Mucosa of rectum (tissue), 2 donors: Measurements from ENCODE around the gene B3GNT2.

ENCODE experiments used
- H3K27ac ChIP-seq, 2 donors: one replicate each; pipeline ENCODE4 v1.7.0; 2013; ENCODE audit warnings: inconsistent platforms in 2 of 2, low read depth in 2 of 2, low read length in 2 of 2
- H3K27me3 ChIP-seq, 2 donors: one replicate each; pipeline ENCODE4 v1.7.0; 2013; ENCODE audit warnings: low read length in 2 of 2; ENCODE audit not compliant: control insufficient read depth in 2 of 2, insufficient read depth in 2 of 2
- H3K36me3 ChIP-seq, 2 donors: one replicate each; pipeline ENCODE4 v1.7.0; 2013; ENCODE audit warnings: low read length in 2 of 2; ENCODE audit not compliant: control insufficient read depth in 2 of 2, insufficient read depth in 2 of 2
- H3K4me1 ChIP-seq, 2 donors: one replicate each; pipeline ENCODE4 v1.7.0; 2013; ENCODE audit warnings: low read length in 2 of 2, mild to moderate bottlenecking in 1 of 2; ENCODE audit not compliant: control insufficient read depth in 2 of 2, insufficient read depth in 2 of 2
- H3K4me3 ChIP-seq, 2 donors: one replicate each; pipeline ENCODE4 v1.7.0; 2013; ENCODE audit warnings: low read length in 2 of 2
- H3K9ac ChIP-seq, 2 donors: one replicate each; pipeline ENCODE4 v1.7.0; 2013; ENCODE audit warnings: low read length in 2 of 2, low read depth in 1 of 2, mild to moderate bottlenecking in 1 of 2
- H3K9me3 ChIP-seq, 2 donors: one replicate each; pipeline ENCODE4 v1.7.0; 2013; ENCODE audit warnings: low read length in 2 of 2; ENCODE audit not compliant: control insufficient read depth in 2 of 2
- donor health status: healthy.
- donor health status: Normal muscosa, but diverticular disease.

The B3GNT2 gene

DNA sequence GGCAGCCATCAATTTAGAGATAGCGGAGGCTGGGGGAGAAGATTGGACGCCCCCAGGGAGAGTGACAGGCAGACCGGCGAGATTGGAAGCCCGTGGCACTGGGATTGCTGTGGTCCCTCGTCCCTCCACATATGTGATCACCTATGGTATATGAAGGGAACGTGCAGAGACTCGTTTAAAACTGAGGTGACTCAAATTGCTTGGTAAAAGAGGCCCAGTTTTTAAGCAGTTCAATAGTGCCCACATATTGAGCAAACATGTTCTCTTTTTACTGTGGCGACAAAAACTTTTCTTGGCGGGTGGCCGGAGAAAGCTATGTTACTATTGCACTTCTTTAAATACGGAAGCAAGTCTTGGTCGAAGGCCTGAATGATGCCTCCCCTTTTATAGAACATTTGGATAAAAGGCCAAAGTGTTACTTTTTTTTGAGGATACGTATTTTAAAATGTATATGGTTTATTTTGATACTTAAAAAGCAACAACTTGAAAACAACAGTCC, 9.1 kb downstream of the B3GNT2 start:
- H3K27ac ChIP-seq = no peak overlapping the region
- no peak overlapping the region for H3K9ac ChIP-seq
- peaks cover 0 to 4% of the 10 kb centered on the region in 2 donors for H3K4me1 ChIP-seq
- no peaks in the 10 kb centered on the region for H3K27me3 ChIP-seq
- H3K9me3 ChIP-seq = no peaks in the 10 kb centered on the region
- H3K4me3 ChIP-seq = no peak overlapping the region
- H3K36me3 ChIP-seq = no peaks in the 10 kb centered on the region

- H3K27ac ChIP-seq = no peak overlapping the region
Measured at GRCh38 chr2:62205554-62205953, 9.6 kb downstream of the B3GNT2 start.

GRCh38 chr2:62206024-62206423, 10.1 kb downstream of the B3GNT2 start:
- no peaks in the 10 kb centered on the region for H3K36me3 ChIP-seq
- H3K9ac ChIP-seq = no peak overlapping the region
- no peak overlapping the region for H3K4me3 ChIP-seq
- H3K9me3 ChIP-seq = no peaks in the 10 kb centered on the region
- no peaks in the 10 kb centered on the region for H3K27me3 ChIP-seq
- H3K27ac ChIP-seq = no peak overlapping the region
- peaks cover 0 to 4% of the 10 kb centered on the region in 2 donors for H3K4me1 ChIP-seq

More at GRCh38 chr2:62205554-62205953, 9.6 kb downstream of the B3GNT2 start:
- H3K4me3 ChIP-seq = no peak overlapping the region
- peaks cover 0 to 4% of the 10 kb centered on the region in 2 donors for H3K4me1 ChIP-seq
- no peaks in the 10 kb centered on the region for H3K27me3 ChIP-seq
- H3K9me3 ChIP-seq = no peaks in the 10 kb centered on the region
- H3K9ac ChIP-seq = no peak overlapping the region
- no peaks in the 10 kb centered on the region for H3K36me3 ChIP-seq

GRCh38 chr2:62207491-62207890, 11.6 kb downstream of the B3GNT2 start:
- H3K4me1 ChIP-seq = no peaks in the 10 kb centered on the region
- H3K4me3 ChIP-seq = no peak overlapping the region
- H3K36me3 ChIP-seq = no peaks in the 10 kb centered on the region
- no peak overlapping the region for H3K27ac ChIP-seq
- no peaks in the 10 kb centered on the region for H3K9me3 ChIP-seq
- no peaks in the 10 kb centered on the region for H3K27me3 ChIP-seq
- H3K9ac ChIP-seq = no peak overlapping the region

GRCh38 chr2:62208074-62208757, 12.3 kb downstream of the B3GNT2 start:
- H3K4me1 ChIP-seq = no peaks in the 10 kb centered on the region
- no peaks in the 10 kb centered on the region for H3K9me3 ChIP-seq
- H3K27ac ChIP-seq = peak overlapping the region in 1 of 2 donors; percentile 23
- no peak overlapping the region for H3K4me3 ChIP-seq
- no peaks in the 10 kb centered on the region for H3K36me3 ChIP-seq
- no peaks in the 10 kb centered on the region for H3K27me3 ChIP-seq
- H3K9ac ChIP-seq = no peak overlapping the region

- Histone ChIP-seq H3K9me3 (no peaks in the 10 kb centered on the region), H3K9ac (no peak overlapping the region), H3K27me3 (no peaks in the 10 kb centered on the region), H3K4me3 (no peak overlapping the region), H3K36me3 (no peaks in the 10 kb centered on the region), H3K27ac (no peak overlapping the region), H3K4me1 (no peaks in the 10 kb centered on the region)
Measured at GRCh38 chr2:62208758-62209114, 12.8 kb downstream of the B3GNT2 start.

- Histone ChIP-seq H3K27ac (no peak overlapping the region), H3K4me1 (peaks cover 0 to under 1% of the 10 kb centered on the region in 2 donors)
Measured at GRCh38 chr2:62209427-62209991, 13.6 kb downstream of the B3GNT2 start.

GRCh38 chr2:62215306-62216064, 19.6 kb downstream of the B3GNT2 start:
- Histone ChIP-seq H3K9me3 (no peaks in the 10 kb centered on the region), H3K9ac (no peak overlapping the region), H3K4me3 (no peak overlapping the region), H3K27ac (peak overlapping the region in 1 of 2 donors; percentile 12), H3K27me3 (no peaks in the 10 kb centered on the region), H3K4me1 (peaks cover 5 to 21% of the 10 kb centered on the region in 2 donors), H3K36me3 (no peaks in the 10 kb centered on the region)

More at GRCh38 chr2:62209427-62209991, 13.6 kb downstream of the B3GNT2 start:
- no peaks in the 10 kb centered on the region for H3K36me3 ChIP-seq
- H3K4me3 ChIP-seq = no peak overlapping the region
- H3K9me3 ChIP-seq = no peaks in the 10 kb centered on the region
- no peak overlapping the region for H3K9ac ChIP-seq
- H3K27me3 ChIP-seq = no peaks in the 10 kb centered on the region

DNA sequence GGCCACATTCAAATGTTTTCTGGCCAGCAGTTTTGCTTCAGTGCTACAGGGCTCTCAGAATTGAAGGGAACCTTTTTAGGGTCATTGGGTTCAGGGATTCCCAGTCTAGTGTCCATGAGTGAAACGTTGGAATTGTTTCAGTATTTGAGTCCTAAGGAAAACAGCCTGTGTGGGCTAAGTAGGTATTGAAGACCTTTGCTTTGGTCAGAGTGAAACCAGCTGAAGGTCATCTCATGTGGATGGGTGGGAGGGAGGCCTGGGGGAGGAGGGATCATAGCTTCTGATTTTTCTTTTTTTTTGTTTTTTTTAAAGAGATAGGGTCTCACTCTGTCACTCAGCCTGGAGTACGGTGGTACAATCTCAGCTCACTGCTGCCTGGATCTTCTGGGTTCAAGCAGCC, 20.2 kb downstream of the B3GNT2 start:
- Histone ChIP-seq H3K9ac (no peak overlapping the region), H3K36me3 (no peaks in the 10 kb centered on the region), H3K27me3 (no peaks in the 10 kb centered on the region), H3K4me3 (no peak overlapping the region), H3K27ac (peak overlapping the region in 1 of 2 donors; percentile 12), H3K4me1 (peaks cover 5 to 21% of the 10 kb centered on the region in 2 donors), H3K9me3 (no peaks in the 10 kb centered on the region)

GRCh38 chr2:62216616-62217015, 20.7 kb downstream of the B3GNT2 start:
- Histone ChIP-seq H3K9me3 (no peaks in the 10 kb centered on the region), H3K36me3 (no peaks in the 10 kb centered on the region), H3K4me3 (no peak overlapping the region), H3K27me3 (no peaks in the 10 kb centered on the region), H3K27ac (peak overlapping the region in 1 of 2 donors; percentile 49), H3K4me1 (peaks cover 5 to 21% of the 10 kb centered on the region in 2 donors), H3K9ac (no peak overlapping the region)
